K562 (cell line): ENCODE measurements around the gene S100A10. TPM values are rescaled to one million over a fixed set of nuclear protein-coding genes. Genes with fewer than 3 reads are reported as not detected.

ENCODE experiments used
- ATAC-seq: fragments of 200-7000 bp; cut with Tn5 transposase; 3 replicates; pipeline ENCODE4 v1.9.1; 2020; ENCODE audit warnings: moderate library complexity
- BruUV-seq: library from RNA; stranded (reverse); fragments of 400-500 nt; replicated peaks from 2 replicates; lab custom pipeline; 2021; lab: Mats Ljungman, UMichigan
- CTCF ChIA-PET: fragments of 300-600 bp; formaldehyde crosslinking; extraction: SDS; loops from one replicate; lab custom pipeline; 2021; ENCODE audit warnings: low intra/inter-chr PET ratio; lab: Yijun Ruan, JAX
- POLR2A ChIA-PET: fragments of 300-600, 350-650 bp; sonication (Branson Sonifier 250); formaldehyde crosslinking; extraction: SDS; loops from one replicate; lab custom pipeline; 2021; ENCODE audit warnings: antibody characterized with exemption, inconsistent platforms; lab: Yijun Ruan, JAX
- DNase-seq, 4 experiments: peaks; one replicate each; pipeline versions ENCODE4 v3.0.0 to v3.0.0-alpha.2; 2011 to 2018; ENCODE audit warnings: low spot score in 3 of 4, mixed read lengths in 3 of 4; ENCODE audit errors: extremely low read depth in 1 of 4
- FAIRE-seq: peaks from 2 replicates; lab custom pipeline; 2011; peaks lifted over from hg19 to GRCh38; lab: Jason Lieb, UNC
- H2AFZ ChIP-seq: 2 replicates; pipeline ENCODE4 v1.6.0; 2011; ENCODE audit warnings: low read depth, low read length, control low read depth, inconsistent platforms
- H3K27ac ChIP-seq: fragments of 200-600 bp; 3 replicates; pipeline ENCODE4 v1.8.0; 2011; ENCODE audit warnings: low read depth, mild to moderate bottlenecking, control low read depth, inconsistent platforms, low read length, moderate library complexity, mixed read lengths; ENCODE audit errors: extremely low read depth
- H3K27me3 ChIP-seq, 2 experiments: fragments of 300-600 bp in 1 of 2; 2 replicates in 1 of 2; 3 replicates in 1 of 2; pipeline versions ENCODE4 v1.6.0 to v1.8.0; 2011; ENCODE audit warnings: inconsistent platforms in 2 of 2, low read length in 2 of 2, mild to moderate bottlenecking in 1 of 2, mixed read lengths in 1 of 2, moderate library complexity in 1 of 2; ENCODE audit not compliant: control insufficient read depth in 2 of 2, insufficient read depth in 2 of 2
- H3K36me3 ChIP-seq: fragments of 300-600 bp; 3 replicates; pipeline ENCODE4 v1.8.0; 2011; ENCODE audit warnings: mild to moderate bottlenecking, low read length, inconsistent platforms; ENCODE audit not compliant: control insufficient read depth, insufficient read depth
- H3K4me1 ChIP-seq, 2 experiments: fragments of 200-600 bp in 1 of 2; replicated peaks in 1 of 2; 2 replicates in 1 of 2; 3 replicates in 1 of 2; pipeline versions ENCODE4 v1.5.1 to v1.8.0; 2011; ENCODE audit warnings: inconsistent platforms in 2 of 2, low read length in 2 of 2, mild to moderate bottlenecking in 1 of 2, mixed read lengths in 1 of 2, moderate library complexity in 1 of 2; ENCODE audit not compliant: control insufficient read depth in 2 of 2, insufficient read depth in 2 of 2
- H3K4me2 ChIP-seq: 2 replicates; pipeline ENCODE4 v1.6.1; 2011; ENCODE audit warnings: low read length, control low read depth, inconsistent platforms, mixed read lengths; ENCODE audit not compliant: insufficient read depth
- H3K4me3 ChIP-seq: fragments of 200-600 bp; sonication (generic), shearing (Covaris generic); 2 replicates; pipeline ENCODE4 v1.5.1; 2016; ENCODE audit warnings: control low read depth, inconsistent platforms
- H3K79me2 ChIP-seq: fragments of 200-600 bp; 3 replicates; pipeline ENCODE4 v1.8.0; 2011; ENCODE audit warnings: low read length, inconsistent platforms; ENCODE audit not compliant: control insufficient read depth, insufficient read depth
- H3K9ac ChIP-seq, 2 experiments: 2 replicates each; pipeline versions ENCODE4 v1.6.0 to v1.6.1; 2011; ENCODE audit warnings: low read depth in 2 of 2, low read length in 2 of 2, control low read depth in 1 of 2, inconsistent platforms in 1 of 2, mild to moderate bottlenecking in 1 of 2, mixed read lengths in 1 of 2; ENCODE audit not compliant: insufficient read depth in 1 of 2
- H3K9me1 ChIP-seq: one replicate; pipeline ENCODE4 v1.6.0; 2011; ENCODE audit warnings: inconsistent platforms, mild to moderate bottlenecking, low read length, moderate library complexity; ENCODE audit not compliant: control insufficient read depth, insufficient read depth
- H3K9me3 ChIP-seq: replicated peaks from 2 replicates; pipeline ENCODE4 v1.5.1; 2011; ENCODE audit warnings: low read depth, low read length, inconsistent platforms; ENCODE audit not compliant: control insufficient read depth, insufficient read depth
- H4K20me1 ChIP-seq: replicated peaks from 2 replicates; pipeline ENCODE4 v1.6.1; 2011; ENCODE audit warnings: low read length, inconsistent platforms, mixed read lengths; ENCODE audit not compliant: control insufficient read depth, insufficient read depth
- ATF3 ChIP-seq, 2 experiments: fragments of 450-650 bp in 1 of 2; sonication (generic) in 1 of 2; formaldehyde crosslinking in 1 of 2; IDR thresholded peaks in 1 of 2; conservative IDR thresholded peaks in 1 of 2; 2 replicates each; pipeline versions ENCODE4 v1.6.1 to v1.8.1; 2016 to 2023; ENCODE audit warnings: mild to moderate bottlenecking in 2 of 2, moderate library complexity in 2 of 2, inconsistent platforms in 1 of 2, missing genetic modification reagents in 1 of 2
- JUNB ChIP-seq: fragments of 450-650 bp; formaldehyde crosslinking; conservative IDR thresholded peaks from 2 replicates; pipeline ENCODE4 v1.4.0; 2020; ENCODE audit warnings: mild to moderate bottlenecking
- MAZ ChIP-seq, 2 experiments: fragments of 450-650 bp in 1 of 2; sonication (generic) in 1 of 2; formaldehyde crosslinking; IDR thresholded peaks in 1 of 2; conservative IDR thresholded peaks in 1 of 2; 2 replicates each; pipeline versions ENCODE4 v1.4.0 to v1.5.0; 2020; ENCODE audit warnings: mild to moderate bottlenecking in 1 of 2, missing genetic modification reagents in 1 of 2
- MYBL2 ChIP-seq, 2 experiments: fragments of 450-650 bp in 1 of 2; sonication (generic) in 1 of 2; formaldehyde crosslinking in 1 of 2; IDR thresholded peaks; 2 replicates each; pipeline versions ENCODE4 v1.6.1 to v1.8.1; 2017 to 2022; ENCODE audit warnings: borderline replicate concordance in 1 of 2, inconsistent platforms in 1 of 2, low read depth in 1 of 2, mild to moderate bottlenecking in 1 of 2, missing genetic modification reagents in 1 of 2, moderate library complexity in 1 of 2
- NEUROD1 ChIP-seq: fragments of 150-350 bp; IDR thresholded peaks from 2 replicates; pipeline ENCODE4 v1.6.1; 2014; ENCODE audit warnings: borderline replicate concordance, low read length, low read depth; ENCODE audit not compliant: partially characterized antibody
- OTX1 ChIP-seq: fragments of 450-650 bp; formaldehyde crosslinking; IDR thresholded peaks from 2 replicates; pipeline ENCODE4 v1.4.0; 2022; ENCODE audit warnings: mild to moderate bottlenecking
- RCOR1 ChIP-seq, 2 experiments: IDR thresholded peaks; 2 replicates each; pipeline ENCODE4 v1.6.1; 2012; ENCODE audit warnings: low read depth in 2 of 2, low read length in 2 of 2, borderline replicate concordance in 1 of 2, improper control_type of control experiment in 1 of 2
- TFE3 ChIP-seq: fragments of 450-650 bp; formaldehyde crosslinking; IDR thresholded peaks from 2 replicates; pipeline ENCODE4 v1.4.0; 2020; ENCODE audit warnings: mild to moderate bottlenecking, mixed read lengths
- ZBTB2 ChIP-seq: fragments of 450-650 bp; IDR thresholded peaks from 2 replicates; pipeline ENCODE4 v1.6.1; 2016; ENCODE audit warnings: antibody characterized with exemption
- ZBTB49 ChIP-seq: sonication (generic); formaldehyde crosslinking; IDR thresholded peaks from 2 replicates; pipeline ENCODE4 v1.8.0; 2022; ENCODE audit warnings: missing genetic modification reagents, mild to moderate bottlenecking, borderline replicate concordance
- ZNF263 ChIP-seq: sonication (generic); formaldehyde crosslinking; IDR thresholded peaks from 2 replicates; pipeline ENCODE4 v1.8.0; 2022; ENCODE audit warnings: mild to moderate bottlenecking, missing genetic modification reagents, borderline replicate concordance
- WGBS: fragments of 100-300 bp; shearing (Covaris generic); methylation state at CpG from one replicate; pipeline ENCODE4 v1.1.6; 2016; ENCODE audit warnings: low coverage, mixed read lengths; ENCODE audit not compliant: insufficient coverage; ENCODE audit errors: missing lambda C conversion rate; 5-methylcytosine and 5-hydroxymethylcytosine counted together
- in situ Hi-C: fragments of 300-500 bp; cut with MboI; formaldehyde crosslinking; loops from 4 replicates; pipeline ENCODE4 v1.15.0; 2018; ENCODE audit warnings: inconsistent platforms, mixed read lengths
- intact Hi-C: fragments of 100-400 bp; cut with micrococcal nuclease; formaldehyde crosslinking; loops from 2 replicates; pipeline ENCODE4 v1.14.2; 2022
- polyA plus RNA-seq, 8 experiments: library from polyadenylated mRNA; depleted of rRNA in 4 of 8; stranded (reverse) in 5 of 8; unstranded in 3 of 8; fragments of >200 nt; fragmentation: Nextera tagmentation in 2 of 8; fragmentation: Illumina TruSeq in 1 of 8; extraction: Ambion mirVana in 2 of 8; extraction: Trizol in 1 of 8; gene quantifications; 2 replicates each; pipeline versions ENCODE4 v1.2.1 to v1.2.3, GENCODE V29; 2011 to 2014; ENCODE audit warnings: inconsistent platforms in 1 of 8, missing spikeins in 1 of 8
- total RNA-seq, 7 experiments: library from RNA; depleted of rRNA in 6 of 7; stranded (reverse); fragments of >200 nt in 6 of 7; fragmentation: Illumina TruSeq in 2 of 7; extraction: Trizol in 2 of 7; gene quantifications; 2 replicates each; pipeline versions ENCODE4 v1.2.1 to v1.2.3, GENCODE V29; 2011 to 2021; ENCODE audit warnings: low replicate concordance in 1 of 7

The S100A10 gene
- total and polyA plus RNA-seq, 9 of the 15 experiments (the other 6 are each of a cell fraction or from before 2014, with no cell fraction given) = 0.32 to 1.6 (median 0.50) TPM; not detected in 3

GRCh38 chr1:151976858-151977257 is 16.8 kb downstream of the S100A10 start:
- Histone ChIP-seq H3K36me3 (no peaks in the 10 kb centered on the region), H3K27me3 (peaks cover 8 to 11% of the 10 kb centered on the region in 2 experiments; a peak in 4 of 5 replicates), H2AFZ (no peak overlapping the region), H3K4me1 (peaks cover 10 to 42% of the 10 kb centered on the region in 2 experiments; a peak in 4 of 5 replicates), H3K4me3 (no peak overlapping the region), H3K9me1 (no peaks in the 10 kb centered on the region), H3K9me3 (no peaks in the 10 kb centered on the region), H3K9ac (no peak overlapping the region), H3K79me2 (no peaks in the 10 kb centered on the region), H3K27ac (no peak overlapping the region), H4K20me1 (no peaks in the 10 kb centered on the region), H3K4me2 (no peak overlapping the region)
- FAIRE-seq = no peak
- ChIA-PET CTCF (no interaction called here), POLR2A (interaction anchor here (0.9 to 1.8 kb wide), 7 partner anchors 9 to 58 kb away, joined by 3 to 6 read pairs (median 4); no protein-coding TSS in a partner anchor)
- in situ Hi-C loops (no loop called here), intact Hi-C loops (no loop called here)
- BruUV-seq = no TSS peak
- DNase-seq = peak in 1 of 4 experiments; percentile 28
- peak; percentile 50; the same call in 2 of the 3 replicates for ATAC-seq
- 8% methylated on average over 3 of the region's 3 CpGs for WGBS
- no peak for TF ChIP-seq NEUROD1
- no peak for TF ChIP-seq MYBL2 (IDR thresholded peaks at IDR 0.05; ENCODE audit: low read depth)
- TF ChIP-seq MYBL2 (CRISPR knock-in tag; IDR thresholded peaks at IDR 0.05; ENCODE audit: borderline replicate concordance) = no peak
- TF ChIP-seq ZBTB2 = no peak
- TF ChIP-seq TFE3 (CRISPR knock-in tag) = no peak
- TF ChIP-seq ZBTB49 = no peak
- no peak for TF ChIP-seq OTX1 (CRISPR knock-in tag)
- no peak for TF ChIP-seq MAZ (CRISPR knock-in tag; conservative IDR thresholded peaks at IDR 0.05 in 1 of 2, IDR thresholded peaks at IDR 0.05 in 1 of 2)
- peak; percentile 82; the same call in 1 of the 2 replicates for TF ChIP-seq ZNF263 (CRISPR knock-in tag)
- TF ChIP-seq ATF3 (IDR thresholded peaks at IDR 0.05) = 0 out of 2 replicates have a peak, but pooled peaks have one; percentile 8
- TF ChIP-seq ATF3 (CRISPR knock-in tag; conservative IDR thresholded peaks at IDR 0.05) = no peak
- no peak for TF ChIP-seq JUNB (CRISPR knock-in tag)
- no peak for TF ChIP-seq RCOR1 (IDR thresholded peaks at IDR 0.05; ENCODE audit: borderline replicate concordance in 1 of 2, low read depth in 2 of 2, low read length in 2 of 2)
